ENCODE measurements around the gene ARHGEF4. TPM values are rescaled to one million over a fixed set of nuclear protein-coding genes. Genes with fewer than 3 reads are reported as not detected.
A peak's percentile ranks its signal among the peaks of the same experiment; 100 is the strongest.

The ARHGEF4 gene
- total RNA-seq, 4 donors from 2014 or later: 52.8 to 82.4 (median 73.3) TPM

DNA sequence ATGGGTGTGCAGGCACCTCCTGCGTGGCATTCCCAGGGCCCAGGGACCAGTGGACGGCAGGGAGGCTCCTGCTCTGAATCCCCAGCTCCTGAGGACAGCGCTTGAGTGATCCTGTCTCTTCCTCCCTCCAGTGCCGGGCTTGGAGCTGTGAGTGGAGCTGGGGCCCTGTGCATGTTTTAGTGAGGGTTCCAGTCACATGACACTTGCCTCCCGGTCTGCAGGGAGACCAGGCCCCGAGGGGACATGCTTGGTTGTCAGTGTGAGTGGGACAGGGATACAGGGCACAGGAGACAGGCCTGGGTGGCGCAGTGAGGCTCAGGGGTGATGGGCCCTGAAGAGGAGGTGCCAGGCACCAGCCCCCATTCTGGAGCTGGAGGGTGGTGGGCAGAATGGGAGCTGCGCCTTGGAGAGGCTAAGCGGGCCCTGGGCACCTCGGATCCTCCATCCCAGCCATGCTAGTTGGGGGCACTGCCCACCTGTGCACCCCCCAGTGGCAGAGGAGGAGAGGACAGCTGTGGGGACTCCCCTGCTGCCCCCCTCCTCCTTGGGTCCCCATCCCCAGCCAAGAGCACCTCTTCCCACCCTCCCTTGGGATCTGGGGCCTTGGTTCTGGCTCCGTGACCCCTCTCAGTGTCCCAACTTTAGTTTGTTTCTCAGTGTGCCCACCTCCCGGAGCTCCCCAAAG, 12.0 kb downstream of the ARHGEF4 start:
- no peak overlapping the region for H3K27ac ChIP-seq
- no peaks in the 10 kb centered on the region for H3K36me3 ChIP-seq
- TF ChIP-seq CTCF (IDR thresholded peaks at IDR 0.05) (no peak), POLR2A (IDR thresholded peaks at IDR 0.05) (no peak)
- no peak for DNase-seq
- no peaks in the 10 kb centered on the region for H3K27me3 ChIP-seq
- no peak overlapping the region for H3K4me3 ChIP-seq
- peaks cover 9 to 47% (median 13%) of the 10 kb centered on the region in 3 donors for H3K4me1 ChIP-seq
- H3K9me3 ChIP-seq: no peaks in the 10 kb centered on the region
- intact Hi-C loops (cut with DNase I): no loop called here
- WGBS, 2 donors: 84 to 100% methylated on average over 3 to 4 of the region's 12 CpGs

DNA sequence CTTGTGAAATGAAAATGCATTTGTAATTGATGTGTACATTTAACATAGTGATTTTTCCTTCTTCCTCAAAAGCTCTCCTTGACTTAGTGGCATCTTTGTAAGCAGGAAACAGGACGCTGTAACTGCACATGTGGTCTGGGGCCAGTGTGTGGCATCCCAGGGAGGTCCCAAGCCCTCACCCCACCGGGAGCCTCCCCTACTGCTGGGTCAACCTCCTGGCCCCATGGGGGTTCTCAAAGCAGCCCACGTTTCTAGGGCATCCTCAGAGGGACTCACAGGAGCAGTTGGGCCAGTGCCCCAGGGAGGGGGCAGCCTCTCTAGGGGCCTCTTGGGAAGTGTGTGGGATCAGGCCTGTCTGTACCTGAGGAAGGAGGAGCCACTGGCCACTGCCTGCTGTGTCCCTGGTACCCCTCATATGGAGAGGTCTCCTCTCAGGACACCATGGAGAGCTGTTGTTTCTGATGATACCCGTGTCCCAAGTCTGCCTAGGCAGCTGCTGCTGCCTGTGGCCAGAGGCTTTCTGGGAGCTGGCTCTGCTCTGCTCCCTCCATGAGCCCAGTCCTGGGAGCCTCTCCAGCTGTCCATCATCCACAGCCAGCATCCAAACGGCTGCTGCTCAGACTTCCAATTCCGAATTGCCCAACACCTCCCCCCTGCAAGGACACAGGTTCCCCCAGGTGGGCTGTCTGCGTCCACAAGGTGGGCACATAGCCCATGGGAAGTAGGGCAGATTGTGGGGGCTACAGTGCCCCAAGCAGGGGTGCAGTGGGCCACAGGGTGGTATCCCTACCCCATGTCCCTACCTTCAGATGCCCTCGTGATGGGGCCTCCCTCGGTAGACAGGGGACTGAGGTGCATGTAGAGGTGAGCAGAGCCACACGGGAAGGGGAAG, 13.4 kb downstream of the ARHGEF4 start:
- intact Hi-C loops (cut with DNase I): no loop called here
- no peak overlapping the region for H3K4me3 ChIP-seq
- no peak for DNase-seq
- no peaks in the 10 kb centered on the region for H3K36me3 ChIP-seq
- 60 to 82% methylated on average over 5 to 6 of the region's 10 CpGs for WGBS, 2 donors
- no peaks in the 10 kb centered on the region for H3K27me3 ChIP-seq
- TF ChIP-seq CTCF (IDR thresholded peaks at IDR 0.05): no peak
- no peak for TF ChIP-seq POLR2A (IDR thresholded peaks at IDR 0.05)
- no peaks in the 10 kb centered on the region for H3K9me3 ChIP-seq
- peaks cover 9 to 53% (median 13%) of the 10 kb centered on the region in 3 donors for H3K4me1 ChIP-seq
- H3K27ac ChIP-seq: peak overlapping the region in 1 of 4 donors; percentile 74

DNA sequence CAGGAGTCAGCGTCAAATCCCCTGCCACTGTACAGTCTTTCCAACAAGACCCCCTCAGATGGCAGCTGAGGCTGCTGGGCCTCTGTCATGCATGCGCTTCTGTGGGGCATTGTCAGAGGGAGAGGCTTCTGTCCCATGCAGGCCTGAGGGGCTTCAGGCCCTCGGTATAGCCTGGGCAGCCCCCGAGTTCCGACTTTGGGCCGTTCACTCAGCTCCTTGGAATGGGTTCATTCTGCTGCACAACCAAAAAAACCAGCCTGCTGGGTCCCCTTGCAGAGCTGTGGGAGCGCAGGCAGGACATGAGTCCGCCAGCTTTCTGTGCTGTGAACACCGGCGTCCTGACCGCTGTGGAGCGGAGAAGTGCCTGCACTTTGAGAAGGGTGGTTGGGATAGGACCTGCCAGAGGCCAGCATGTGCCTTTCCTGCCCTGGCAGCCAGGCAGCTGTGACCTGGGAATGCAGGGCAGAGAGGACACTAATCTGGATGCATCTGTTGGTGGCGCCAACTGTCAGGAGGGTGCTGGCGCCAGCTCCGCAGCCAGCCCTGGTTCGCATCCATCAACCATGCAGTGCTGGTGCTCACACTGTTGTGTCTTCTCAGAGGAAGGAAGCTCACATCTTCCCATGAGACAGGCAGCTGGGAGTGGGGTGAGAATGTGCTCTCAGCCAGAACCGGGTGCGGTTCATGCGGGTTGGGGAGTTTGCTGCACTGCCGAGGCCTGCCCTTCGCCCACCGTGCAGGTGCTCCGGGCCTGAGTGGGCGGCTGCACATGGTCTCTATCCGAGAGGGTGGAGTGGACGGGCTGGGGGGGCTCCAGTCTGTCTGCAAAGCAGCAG, 14.3 kb downstream of the ARHGEF4 start:
- no peaks in the 10 kb centered on the region for H3K27me3 ChIP-seq
- H3K4me3 ChIP-seq: no peak overlapping the region
- H3K36me3 ChIP-seq: no peaks in the 10 kb centered on the region
- no peak for DNase-seq
- no peaks in the 10 kb centered on the region for H3K9me3 ChIP-seq
- WGBS, 2 donors: 92 to 100% methylated on average over 1 to 8 of the region's 26 CpGs
- TF ChIP-seq POLR2A (IDR thresholded peaks at IDR 0.05) (no peak), CTCF (IDR thresholded peaks at IDR 0.05) (no peak)
- intact Hi-C loops (cut with DNase I): no loop called here
- H3K4me1 ChIP-seq: peaks cover 9 to 53% (median 13%) of the 10 kb centered on the region in 3 donors
- H3K27ac ChIP-seq: peak overlapping the region in 3 of 4 donors; percentile 39 to 74 (median 66)

DNA sequence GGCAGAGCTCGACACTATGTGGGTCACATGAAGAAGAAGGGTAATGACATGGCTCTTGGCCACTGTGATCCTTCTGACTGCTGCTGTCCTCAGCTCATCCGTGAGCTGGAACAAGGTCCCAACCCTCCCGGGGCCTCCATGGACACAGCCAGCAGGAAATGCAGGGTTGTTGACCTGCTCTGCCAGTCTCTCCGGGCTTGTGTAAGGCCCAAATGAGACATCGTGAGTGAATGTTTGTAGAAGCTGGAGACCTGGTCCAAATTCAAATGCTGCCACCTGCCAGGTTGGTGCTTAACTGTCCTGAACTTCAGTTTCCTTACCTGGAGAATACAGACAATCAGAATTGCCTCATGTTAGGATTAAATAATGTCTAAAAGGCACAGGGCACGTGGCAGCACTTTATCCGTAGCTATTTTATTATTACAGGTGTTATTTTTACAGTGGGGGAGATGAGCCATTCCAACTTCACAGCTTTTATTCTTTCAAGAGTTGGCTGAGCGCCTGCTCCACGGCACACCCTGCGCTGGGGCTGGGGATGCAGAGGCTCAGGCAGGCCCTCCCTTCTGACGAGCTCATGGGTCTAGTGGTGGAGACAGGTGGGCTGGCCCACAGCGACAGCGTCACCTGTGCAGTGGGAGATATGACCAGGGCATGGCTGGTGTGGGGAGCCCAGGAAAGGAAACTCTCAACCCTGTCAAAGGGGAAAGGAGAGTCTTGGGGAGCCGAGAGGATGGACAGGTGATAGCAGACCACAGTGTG, 15.1 kb downstream of the ARHGEF4 start:
- H3K4me3 ChIP-seq: no peak overlapping the region
- no peaks in the 10 kb centered on the region for H3K36me3 ChIP-seq
- TF ChIP-seq POLR2A (IDR thresholded peaks at IDR 0.05) (no peak), CTCF (IDR thresholded peaks at IDR 0.05) (peak in 1 of 6 experiments; percentile 18)
- 56 to 69% methylated on average over 6 of the region's 14 CpGs for WGBS, 2 donors
- no peaks in the 10 kb centered on the region for H3K9me3 ChIP-seq
- peak overlapping the region in 3 of 4 donors; percentile 43 to 74 (median 66) for H3K27ac ChIP-seq
- DNase-seq: no peak
- peaks cover 9 to 53% (median 13%) of the 10 kb centered on the region in 3 donors for H3K4me1 ChIP-seq
- no peaks in the 10 kb centered on the region for H3K27me3 ChIP-seq
- intact Hi-C loops (cut with DNase I): no loop called here

Data from esophagus squamous epithelium (tissue), 5 donors.